ENCODE results near the gene EVI2B.
"Not testable (repeated sequence)": the region's sequence is repeated elsewhere in the genome, so short reads cannot be mapped to it uniquely, and the experiment has no call there.

The EVI2B gene, protein sequence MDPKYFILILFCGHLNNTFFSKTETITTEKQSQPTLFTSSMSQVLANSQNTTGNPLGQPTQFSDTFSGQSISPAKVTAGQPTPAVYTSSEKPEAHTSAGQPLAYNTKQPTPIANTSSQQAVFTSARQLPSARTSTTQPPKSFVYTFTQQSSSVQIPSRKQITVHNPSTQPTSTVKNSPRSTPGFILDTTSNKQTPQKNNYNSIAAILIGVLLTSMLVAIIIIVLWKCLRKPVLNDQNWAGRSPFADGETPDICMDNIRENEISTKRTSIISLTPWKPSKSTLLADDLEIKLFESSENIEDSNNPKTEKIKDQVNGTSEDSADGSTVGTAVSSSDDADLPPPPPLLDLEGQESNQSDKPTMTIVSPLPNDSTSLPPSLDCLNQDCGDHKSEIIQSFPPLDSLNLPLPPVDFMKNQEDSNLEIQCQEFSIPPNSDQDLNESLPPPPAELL

GRCh38 chr17:31313982-31314781 lies at the start of gene EVI2B:
Gene EVI2B (minus strand): TSS chr17:31314054. CDS start chr17:31305609, 8,445 bp downstream.
- DNase-seq (ENCODE audit: low spot score): no peak

DNA sequence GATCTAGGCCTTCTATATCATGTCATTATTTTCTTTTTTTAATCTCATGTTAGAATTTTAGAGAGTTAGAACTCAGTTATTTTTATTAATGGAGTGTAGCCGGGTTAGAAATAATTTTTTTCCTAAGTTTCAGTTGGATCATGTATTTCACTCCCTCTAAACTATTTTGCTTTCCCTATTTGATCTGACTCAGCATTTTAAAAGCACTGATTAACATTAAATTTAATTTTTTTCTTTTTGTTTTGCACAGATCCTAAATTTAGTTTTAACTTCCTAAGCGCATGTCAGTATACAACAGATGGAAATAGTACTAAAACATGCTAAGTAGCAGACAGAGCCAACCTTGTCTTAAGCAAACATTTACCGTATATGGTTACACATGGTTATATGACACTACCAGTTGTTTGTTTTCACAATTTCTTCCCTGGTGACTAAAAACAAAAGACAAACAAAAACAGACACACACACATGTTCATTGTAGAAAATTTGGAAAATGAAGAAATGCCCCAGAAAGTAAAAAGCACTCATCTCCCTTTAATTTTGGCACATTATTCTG lies 44.1 kb upstream of the EVI2B start:
- DNase-seq (ENCODE audit: low spot score): no peak

GRCh38 chr17:31357091-31357490 lies 43.2 kb upstream of the EVI2B start:
- no peak for DNase-seq (ENCODE audit: low spot score)

- DNase-seq (ENCODE audit: low spot score): no peak
Observed at GRCh38 chr17:31355935-31356334, 42.1 kb upstream of the EVI2B start.

DNA sequence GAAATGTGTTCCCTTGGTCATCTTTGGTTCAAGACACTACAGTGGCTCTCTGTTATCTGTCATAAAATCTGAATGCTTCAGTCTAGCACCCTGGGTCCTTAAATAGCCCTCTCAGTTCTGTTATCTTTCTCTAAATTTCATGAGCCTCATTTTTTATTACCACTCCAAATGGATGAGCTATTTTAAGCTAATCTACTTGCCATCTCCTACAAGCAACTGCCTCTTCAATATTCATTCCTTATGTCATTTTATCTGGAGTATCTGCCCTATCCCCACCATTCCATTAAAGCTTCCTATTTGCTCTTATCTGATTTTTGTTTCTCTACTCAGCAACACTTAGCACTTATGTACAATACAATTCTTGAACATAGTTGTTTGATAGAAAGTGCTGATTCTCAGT lies 35.6 kb upstream of the EVI2B start:
- no peak for DNase-seq (ENCODE audit: low spot score)

DNA sequence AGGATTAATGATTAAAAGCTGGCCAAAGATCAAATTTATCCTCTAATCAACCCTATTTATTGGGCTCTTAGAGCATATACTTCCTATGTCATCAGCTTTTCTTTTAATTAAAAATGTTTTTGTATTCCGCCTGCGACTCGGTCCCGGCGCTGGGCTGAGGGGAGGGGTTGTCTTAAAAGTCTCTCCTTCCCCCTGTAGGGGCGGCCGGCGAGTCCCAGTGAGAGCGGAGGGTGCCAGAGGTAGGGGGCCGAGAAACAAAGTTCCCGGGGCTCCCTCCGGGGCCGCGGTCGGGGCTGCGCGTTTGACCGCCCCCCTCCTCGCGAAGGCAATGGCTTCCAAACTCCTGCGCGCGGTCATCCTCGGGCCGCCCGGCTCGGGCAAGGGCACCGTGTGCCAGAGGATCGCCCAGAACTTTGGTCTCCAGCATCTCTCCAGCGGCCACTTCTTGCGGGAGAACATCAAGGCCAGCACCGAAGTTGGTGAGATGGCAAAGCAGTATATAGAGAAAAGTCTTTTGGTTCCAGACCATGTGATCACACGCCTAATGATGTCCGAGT lies 31.4 kb upstream of the EVI2B start:
- DNase-seq (ENCODE audit: low spot score): not testable (repeated sequence)

DNA sequence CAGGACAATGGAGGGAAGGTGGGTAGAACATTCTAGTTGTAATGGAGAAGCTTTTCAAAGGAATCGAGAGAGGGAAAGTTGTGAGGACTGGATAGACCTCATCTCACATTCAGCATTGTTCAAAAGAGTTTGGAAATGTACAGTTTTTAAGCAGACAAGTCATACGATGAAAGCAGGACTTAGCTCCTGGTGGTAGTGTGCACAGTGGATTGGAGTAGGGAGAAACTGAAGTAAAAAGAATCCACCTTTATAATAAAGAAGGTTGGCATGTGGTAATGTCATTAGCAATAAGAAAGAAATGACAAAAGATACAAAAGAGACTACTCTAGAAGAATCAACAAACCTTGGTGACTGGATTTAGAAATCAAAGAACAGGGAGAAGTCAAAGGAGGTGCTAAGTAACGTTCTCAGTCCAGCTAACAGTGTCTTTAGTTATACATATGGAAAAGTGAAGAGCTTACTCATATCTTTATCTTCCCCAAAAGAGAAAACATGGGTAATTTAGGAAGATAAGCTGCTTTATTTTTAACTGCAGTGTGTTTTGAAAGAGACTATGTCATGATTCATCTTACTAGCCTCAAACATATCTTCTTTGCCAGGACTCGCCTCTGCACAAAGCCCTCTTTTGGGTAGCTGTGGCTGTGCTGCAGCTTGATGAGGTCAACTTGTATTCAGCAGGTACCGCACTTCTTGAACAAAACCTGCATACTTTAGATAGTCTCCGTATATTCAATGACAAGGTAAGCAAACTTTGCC lies 26.2 kb upstream of the EVI2B start:
- no peak for DNase-seq (ENCODE audit: low spot score)

- DNase-seq (ENCODE audit: low spot score): no peak
Observed at GRCh38 chr17:31329221-31329620, 15.4 kb upstream of the EVI2B start.

DNA sequence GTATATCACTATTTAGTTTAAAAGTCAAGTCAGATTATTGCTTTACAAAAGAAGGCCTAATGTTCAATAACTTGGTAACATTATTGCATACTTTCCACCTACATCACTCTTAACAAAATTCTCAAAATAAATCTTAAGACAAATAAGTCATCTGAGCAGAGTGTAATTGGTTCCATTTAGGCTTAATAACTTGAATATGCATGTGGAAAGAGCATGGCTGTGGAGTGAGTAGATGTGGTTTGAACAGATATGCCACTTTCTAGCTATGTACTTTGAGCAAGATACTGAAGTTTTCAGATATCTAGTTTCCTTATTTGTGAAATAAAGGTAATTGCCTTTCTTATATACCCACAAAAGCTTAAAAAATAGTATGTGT lies 14.3 kb upstream of the EVI2B start:
- DNase-seq (ENCODE audit: low spot score): no peak

GRCh38 chr17:31327534-31328159 lies 13.8 kb upstream of the EVI2B start:
- no peak for DNase-seq (ENCODE audit: low spot score)

GRCh38 chr17:31323551-31323950 lies 9.7 kb upstream of the EVI2B start:
- no peak for DNase-seq (ENCODE audit: low spot score)

- no peak for DNase-seq (ENCODE audit: low spot score)
Observed at GRCh38 chr17:31321966-31322365, 8.1 kb upstream of the EVI2B start.

- DNase-seq (ENCODE audit: low spot score): no peak
Observed at GRCh38 chr17:31321481-31321880, 7.6 kb upstream of the EVI2B start, which contains the start of gene EVI2A. Gene EVI2A (minus strand): TSS chr17:31321622. CDS start chr17:31319013, 2,609 bp downstream.

DNA sequence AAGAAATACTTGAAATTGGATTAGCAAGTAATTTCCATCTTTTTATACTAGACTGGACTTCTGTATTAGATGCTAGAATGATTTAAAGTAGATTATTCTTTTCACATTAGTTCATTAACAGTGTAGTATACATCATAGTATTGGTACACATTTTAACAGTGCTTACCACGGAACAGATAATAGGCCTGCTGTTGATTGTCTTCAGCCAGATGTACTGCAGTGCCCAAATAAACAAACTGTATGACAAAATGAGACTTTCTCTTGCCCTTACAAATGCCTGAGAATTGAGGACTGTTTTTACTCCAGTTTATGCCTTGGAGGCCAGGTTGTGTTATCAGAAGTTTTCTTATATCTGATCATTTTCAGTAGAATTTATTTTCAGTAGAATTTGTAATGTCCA lies 6.9 kb upstream of the EVI2B start:
- DNase-seq (ENCODE audit: low spot score): no peak

- no peak for DNase-seq (ENCODE audit: low spot score)
Observed at GRCh38 chr17:31320241-31320640, 6.4 kb upstream of the EVI2B start.

- DNase-seq (ENCODE audit: low spot score): no peak
Observed at GRCh38 chr17:31318851-31319661, 5.2 kb upstream of the EVI2B start.

GRCh38 chr17:31318298-31318801 lies 4.5 kb upstream of the EVI2B start:
- DNase-seq (ENCODE audit: low spot score): no peak

GRCh38 chr17:31314782-31315100 lies 887 bp upstream of the EVI2B start:
- no peak for DNase-seq (ENCODE audit: low spot score)

DNA sequence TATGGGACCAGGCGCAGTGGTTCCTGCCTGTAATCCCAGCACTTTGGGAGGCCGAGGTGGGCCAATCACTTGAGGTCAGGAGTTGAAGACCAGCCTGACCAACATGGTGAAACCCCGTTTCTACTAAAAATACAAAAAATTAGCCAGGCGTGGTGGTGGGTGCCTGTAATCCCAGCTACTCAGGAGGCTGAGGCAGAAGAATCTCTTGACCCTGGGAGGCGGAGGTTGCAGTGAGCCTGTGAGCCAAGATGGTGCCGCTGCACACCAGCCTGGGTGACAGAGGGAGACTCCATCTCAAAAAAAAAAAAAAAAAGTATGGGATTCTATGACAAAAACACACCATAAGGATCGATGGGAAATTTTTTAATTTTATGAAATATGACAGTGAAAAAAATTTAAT lies 1.6 kb downstream of the EVI2B start:
- not testable (repeated sequence) for DNase-seq (ENCODE audit: low spot score)

DNA sequence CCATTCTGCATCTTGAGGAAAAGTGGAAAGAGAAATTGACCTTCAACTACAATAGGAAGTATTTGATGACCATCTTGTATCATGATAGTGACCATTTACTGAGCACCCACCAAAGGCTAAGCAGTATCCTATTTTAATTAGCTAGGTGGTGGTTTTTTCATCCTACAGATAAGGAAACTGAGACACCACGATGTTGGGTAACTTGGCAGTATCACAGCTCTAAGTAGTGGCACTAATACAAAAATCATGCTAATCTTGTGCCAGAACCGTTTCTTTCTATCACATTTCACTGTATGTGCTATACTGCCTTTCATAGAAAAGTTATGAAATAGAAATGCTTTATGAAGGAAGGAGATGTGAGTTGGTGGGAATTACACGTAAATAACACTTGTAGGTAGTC lies 2.3 kb downstream of the EVI2B start:
- no peak for DNase-seq (ENCODE audit: low spot score)

Measured in left forelimb (tissue), 1 donor.